NK-92 treated with Interleukin-12 subunit alpha and Interleukin-12 subunit beta, amount 100 ng/mL, for 24 hours (cell line): ENCODE results near the gene SCFD1.
"Not testable (repeated sequence)": the region's sequence is repeated elsewhere in the genome, so short reads cannot be mapped to it uniquely, and the experiment has no call there.

Experiments used
- DNase-seq: peaks from one replicate; lab custom pipeline; 2025; lab: John Stamatoyannopoulos, UW

Gene SCFD1

GRCh38 chr14:30673071-30673470, 51.0 kb downstream of the SCFD1 start:
- no peak for DNase-seq

- no peak for DNase-seq
Observed at GRCh38 chr14:30678926-30679431, 56.9 kb downstream of the SCFD1 start.

GRCh38 chr14:30680036-30680435, 57.9 kb downstream of the SCFD1 start:
- DNase-seq, result no peak

- not testable (repeated sequence) for DNase-seq
Observed at GRCh38 chr14:30680776-30681175, 58.7 kb downstream of the SCFD1 start.

GRCh38 chr14:30681752-30682355, 59.7 kb downstream of the SCFD1 start:
- no peak for DNase-seq

GRCh38 chr14:30690487-30691355, 68.6 kb downstream of the SCFD1 start:
- not testable (repeated sequence) for DNase-seq

GRCh38 chr14:30691751-30692398, 69.8 kb downstream of the SCFD1 start:
- DNase-seq, result no peak

- no peak for DNase-seq
Observed at GRCh38 chr14:30692669-30693068, 70.5 kb downstream of the SCFD1 start.

- DNase-seq, result no peak
Observed at GRCh38 chr14:30698463-30698862, 76.3 kb downstream of the SCFD1 start.

- no peak for DNase-seq
Observed at GRCh38 chr14:30706704-30707103, 84.6 kb downstream of the SCFD1 start.

- DNase-seq, result no peak
Observed at GRCh38 chr14:30708157-30708556, 86.0 kb downstream of the SCFD1 start.

- no peak for DNase-seq
Observed at GRCh38 chr14:30709201-30709600, 87.1 kb downstream of the SCFD1 start.

GRCh38 chr14:30710876-30711275, 88.8 kb downstream of the SCFD1 start:
- no peak for DNase-seq

- no peak for DNase-seq
Observed at GRCh38 chr14:30719137-30719536, 97.0 kb downstream of the SCFD1 start.

GRCh38 chr14:30725763-30726162, 103.6 kb downstream of the SCFD1 start:
- no peak for DNase-seq

- no peak for DNase-seq
Observed at GRCh38 chr14:30728471-30728870, 106.4 kb downstream of the SCFD1 start.

- no peak for DNase-seq
Observed at GRCh38 chr14:30737916-30738315, 115.8 kb downstream of the SCFD1 start.

- no peak for DNase-seq
Observed at GRCh38 chr14:30738978-30739377, 116.9 kb downstream of the SCFD1 start.

GRCh38 chr14:30748343-30748742, 126.2 kb downstream of the SCFD1 start:
- DNase-seq, result no peak

GRCh38 chr14:30751646-30752416, 129.7 kb downstream of the SCFD1 start:
- DNase-seq, result no peak

- no peak for DNase-seq
Observed at GRCh38 chr14:30753452-30753851, 131.3 kb downstream of the SCFD1 start.

GRCh38 chr14:30754778-30755177, 132.7 kb downstream of the SCFD1 start:
- DNase-seq, result no peak
